Suprapubic skin (tissue), 4 donors: Measurements from ENCODE around the gene ADCY3. TPM values are rescaled to one million over a fixed set of nuclear protein-coding genes. Genes with fewer than 3 reads are reported as not detected.

ENCODE experiments used
- DNase-seq, 2 donors: peaks; one replicate each; pipeline ENCODE4 v3.0.0-alpha.2; 2019; ENCODE audit warnings: low spot score in 2 of 2
- H3K27ac ChIP-seq: fragments of 200-600 bp; sonication (generic); one replicate; pipeline ENCODE4 v1.5.1; 2019
- H3K27me3 ChIP-seq: fragments of 200-600 bp; sonication (generic); one replicate; pipeline ENCODE4 v1.5.1; 2019
- H3K36me3 ChIP-seq: fragments of 200-600 bp; sonication (generic); one replicate; pipeline ENCODE4 v1.5.1; 2019
- H3K4me1 ChIP-seq: fragments of 200-600 bp; sonication (generic); one replicate; pipeline ENCODE4 v1.5.1; 2019
- H3K4me3 ChIP-seq: fragments of 200-600 bp; sonication (generic); one replicate; pipeline ENCODE4 v1.5.1; 2019; ENCODE audit warnings: mild to moderate bottlenecking
- H3K9me3 ChIP-seq: fragments of 200-600 bp; sonication (generic); one replicate; pipeline ENCODE4 v1.5.1; 2019
- EP300 ChIP-seq: sonication (generic); formaldehyde crosslinking; IDR thresholded peaks from one replicate; pipeline ENCODE4 v1.6.1; 2017; ENCODE audit warnings: antibody characterized with exemption
- POLR2A ChIP-seq, 2 donors: fragments of 450-650 bp; IDR thresholded peaks; one replicate each; pipeline ENCODE4 v1.6.1; 2017; ENCODE audit warnings: antibody characterized with exemption in 2 of 2, mild to moderate bottlenecking in 2 of 2, moderate library complexity in 2 of 2
- POLR2AphosphoS5 ChIP-seq, 3 donors: sonication (generic); formaldehyde crosslinking; IDR thresholded peaks; one replicate each; pipeline ENCODE4 v1.6.1; 2017; ENCODE audit warnings: antibody characterized with exemption in 3 of 3
- WGBS: methylation state at CpG from one replicate; pipeline ENCODE4 v1.1.5; 2018; 5-methylcytosine and 5-hydroxymethylcytosine counted together
- total RNA-seq, 4 donors: library from RNA; depleted of rRNA; stranded (reverse); fragments of >200 nt; gene quantifications; one replicate each; pipeline ENCODE4 v1.1.0, GENCODE V29; 2016
- TF ChIP-seq, protein P1 (sequence below), 2 donors: fragments of 200-600 bp in 1 of 2; fragments of 450-650 bp in 1 of 2; sonication (generic) in 1 of 2; IDR thresholded peaks; one replicate each; pipeline ENCODE4 v1.5.1; 2016 to 2019; ENCODE audit warnings: antibody characterized with exemption in 2 of 2, mild to moderate bottlenecking in 1 of 2, moderate library complexity in 1 of 2

The ADCY3 gene
- total RNA-seq, 4 donors from 2014 or later = 45.2 to 108 (median 66.9) TPM

DNA sequence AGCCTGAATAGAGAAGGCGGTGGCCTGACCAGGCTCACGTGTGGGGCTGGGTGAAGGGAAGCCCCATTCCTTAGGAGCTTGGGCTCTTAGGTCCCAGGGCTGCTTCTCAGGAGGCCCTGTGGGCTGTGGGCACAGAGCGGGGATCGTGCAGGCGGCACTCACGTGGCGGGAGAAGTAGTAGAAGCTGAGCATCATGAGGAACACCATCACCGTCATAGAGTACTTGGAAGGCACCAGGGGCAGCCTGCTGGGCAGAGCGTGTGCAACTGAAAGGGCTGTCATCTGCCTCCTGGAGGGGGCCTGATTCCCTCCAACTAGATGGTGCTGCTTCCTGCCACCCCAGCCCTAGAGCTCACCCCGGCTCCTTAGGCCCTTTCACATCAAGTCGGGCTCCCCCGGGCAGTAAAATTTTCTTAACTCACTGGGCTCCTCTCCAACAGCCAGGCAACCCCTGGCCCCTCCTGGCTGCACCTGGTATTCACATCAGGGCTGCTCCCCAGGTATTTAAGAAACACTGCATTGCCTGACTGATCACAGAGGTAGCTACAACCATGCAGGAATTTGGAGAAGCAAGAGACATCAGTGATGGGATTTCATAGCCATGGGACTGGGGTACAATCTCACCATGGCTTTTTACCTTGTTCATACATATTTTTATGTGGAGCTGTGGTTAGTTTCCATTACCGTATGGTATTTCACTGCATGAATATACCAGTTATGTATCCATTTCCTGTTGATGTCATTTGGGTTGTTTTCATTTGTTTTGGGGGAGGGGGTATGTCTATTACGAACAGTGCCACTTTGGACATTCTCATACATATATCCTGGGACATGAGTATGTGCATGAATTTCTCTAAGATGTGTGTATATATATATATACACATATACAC lies 93.9 kb downstream of the ADCY3 start:
- Histone ChIP-seq H3K27ac (no peak overlapping the region), H3K36me3 (peaks cover 27% of the 10 kb centered on the region), H3K4me3 (no peak overlapping the region), H3K4me1 (peaks cover 8% of the 10 kb centered on the region), H3K9me3 (no peaks in the 10 kb centered on the region), H3K27me3 (no peaks in the 10 kb centered on the region)
- DNase-seq = peak in 1 of 2 donors; percentile 29
- WGBS = 87% methylated on average over 13 of the region's 14 CpGs
- TF ChIP-seq EP300 (no peak), POLR2A (IDR thresholded peaks at IDR 0.05) (no peak), POLR2AphosphoS5 (IDR thresholded peaks at IDR 0.05) (no peak)
- TF ChIP-seq, protein P1, sequence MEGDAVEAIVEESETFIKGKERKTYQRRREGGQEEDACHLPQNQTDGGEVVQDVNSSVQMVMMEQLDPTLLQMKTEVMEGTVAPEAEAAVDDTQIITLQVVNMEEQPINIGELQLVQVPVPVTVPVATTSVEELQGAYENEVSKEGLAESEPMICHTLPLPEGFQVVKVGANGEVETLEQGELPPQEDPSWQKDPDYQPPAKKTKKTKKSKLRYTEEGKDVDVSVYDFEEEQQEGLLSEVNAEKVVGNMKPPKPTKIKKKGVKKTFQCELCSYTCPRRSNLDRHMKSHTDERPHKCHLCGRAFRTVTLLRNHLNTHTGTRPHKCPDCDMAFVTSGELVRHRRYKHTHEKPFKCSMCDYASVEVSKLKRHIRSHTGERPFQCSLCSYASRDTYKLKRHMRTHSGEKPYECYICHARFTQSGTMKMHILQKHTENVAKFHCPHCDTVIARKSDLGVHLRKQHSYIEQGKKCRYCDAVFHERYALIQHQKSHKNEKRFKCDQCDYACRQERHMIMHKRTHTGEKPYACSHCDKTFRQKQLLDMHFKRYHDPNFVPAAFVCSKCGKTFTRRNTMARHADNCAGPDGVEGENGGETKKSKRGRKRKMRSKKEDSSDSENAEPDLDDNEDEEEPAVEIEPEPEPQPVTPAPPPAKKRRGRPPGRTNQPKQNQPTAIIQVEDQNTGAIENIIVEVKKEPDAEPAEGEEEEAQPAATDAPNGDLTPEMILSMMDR (IDR thresholded peaks at IDR 0.05) = no peak

DNA sequence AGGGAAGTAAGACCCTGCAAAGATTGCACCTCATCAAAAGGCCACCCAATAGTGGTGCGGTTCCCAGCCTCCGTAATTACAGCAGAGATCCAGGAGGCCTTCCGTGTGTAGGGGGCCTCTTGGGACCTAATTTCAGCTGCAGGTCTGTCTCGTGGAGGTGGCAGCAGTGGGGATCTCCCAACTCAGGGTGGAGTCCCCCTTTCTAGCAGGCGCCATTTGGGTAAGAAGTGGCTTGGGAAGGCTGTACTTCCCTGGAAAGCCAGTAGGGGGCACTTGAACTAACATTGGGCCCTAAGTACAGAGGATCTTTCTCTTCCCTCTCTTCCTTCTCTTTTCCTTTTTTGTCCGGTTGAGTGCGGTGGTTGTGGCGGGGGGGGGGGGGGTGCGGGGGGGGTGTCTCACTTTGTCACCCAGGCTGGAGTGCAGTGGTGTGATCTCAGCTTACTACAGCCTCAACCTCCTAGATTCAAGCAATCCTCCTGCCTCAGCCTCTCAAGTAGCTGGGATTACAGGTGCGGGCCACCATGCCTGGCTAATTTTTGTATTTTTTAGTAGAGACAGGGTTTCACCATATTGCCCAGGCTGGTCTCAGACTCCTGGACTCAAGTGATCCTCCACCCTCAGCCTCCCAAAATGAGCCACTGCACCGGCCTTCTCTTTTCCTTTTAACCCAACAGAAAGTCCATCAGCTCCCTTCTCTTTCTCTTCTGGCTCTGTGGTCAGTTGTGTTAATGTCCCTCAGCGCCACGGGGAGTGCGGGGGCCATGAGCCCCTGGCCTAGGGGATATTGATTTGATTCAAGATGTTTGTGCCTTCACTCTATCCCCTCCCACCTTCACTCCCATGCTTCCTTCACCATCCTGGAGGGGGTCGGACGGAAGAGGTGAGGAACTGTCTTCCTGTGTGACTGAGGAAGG lies 94.8 kb downstream of the ADCY3 start:
- peak in 1 of 2 donors; percentile 64 for DNase-seq

DNA sequence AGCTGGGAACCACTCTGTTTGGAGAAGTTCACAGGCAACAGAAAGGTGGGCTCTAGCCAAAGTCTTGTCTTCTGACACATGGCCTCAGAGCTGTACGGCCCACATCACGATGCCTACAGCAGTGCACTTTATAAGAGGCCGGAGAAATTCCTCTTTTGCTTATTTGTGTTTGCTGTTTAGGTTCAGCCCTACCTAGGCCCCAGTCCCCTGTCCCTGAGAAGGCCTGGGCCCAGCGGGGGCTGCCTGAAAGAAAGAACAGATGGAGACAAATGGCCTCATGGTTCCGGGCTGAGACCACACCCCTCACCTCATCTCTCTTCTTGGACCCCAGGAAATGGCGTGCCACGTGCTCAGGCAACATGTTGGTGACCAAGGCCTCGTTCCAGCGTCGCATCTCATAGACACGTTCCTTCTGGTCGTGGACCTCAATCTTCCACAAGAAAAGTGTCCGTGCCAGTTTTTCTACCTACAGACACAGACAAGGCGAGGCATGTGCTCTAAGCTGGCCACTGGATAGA lies 95.9 kb downstream of the ADCY3 start:
- Histone ChIP-seq H3K27me3 (no peaks in the 10 kb centered on the region), H3K9me3 (no peaks in the 10 kb centered on the region), H3K4me3 (no peak overlapping the region), H3K4me1 (peaks cover 8% of the 10 kb centered on the region), H3K27ac (no peak overlapping the region), H3K36me3 (peaks cover 38% of the 10 kb centered on the region)
- DNase-seq = peak in 1 of 2 donors; percentile 68
- 96% methylated on average over 14 of the region's 14 CpGs for WGBS
- TF ChIP-seq, protein P1 (IDR thresholded peaks at IDR 0.05) = no peak
- TF ChIP-seq POLR2A (IDR thresholded peaks at IDR 0.05) (no peak), POLR2AphosphoS5 (IDR thresholded peaks at IDR 0.05) (no peak), EP300 (no peak)

More for the DNA sequence above, 94.8 kb downstream of the ADCY3 start:
- Histone ChIP-seq H3K27me3 (no peaks in the 10 kb centered on the region), H3K4me3 (no peak overlapping the region), H3K27ac (no peak overlapping the region), H3K36me3 (peaks cover 30% of the 10 kb centered on the region), H3K4me1 (peaks cover 8% of the 10 kb centered on the region), H3K9me3 (no peaks in the 10 kb centered on the region)
- 89% methylated on average over 16 of the region's 16 CpGs for WGBS
- no peak for TF ChIP-seq POLR2A (IDR thresholded peaks at IDR 0.05)
- TF ChIP-seq, protein P1 (IDR thresholded peaks at IDR 0.05) = peak in 1 of 2 donors; percentile 24

DNA sequence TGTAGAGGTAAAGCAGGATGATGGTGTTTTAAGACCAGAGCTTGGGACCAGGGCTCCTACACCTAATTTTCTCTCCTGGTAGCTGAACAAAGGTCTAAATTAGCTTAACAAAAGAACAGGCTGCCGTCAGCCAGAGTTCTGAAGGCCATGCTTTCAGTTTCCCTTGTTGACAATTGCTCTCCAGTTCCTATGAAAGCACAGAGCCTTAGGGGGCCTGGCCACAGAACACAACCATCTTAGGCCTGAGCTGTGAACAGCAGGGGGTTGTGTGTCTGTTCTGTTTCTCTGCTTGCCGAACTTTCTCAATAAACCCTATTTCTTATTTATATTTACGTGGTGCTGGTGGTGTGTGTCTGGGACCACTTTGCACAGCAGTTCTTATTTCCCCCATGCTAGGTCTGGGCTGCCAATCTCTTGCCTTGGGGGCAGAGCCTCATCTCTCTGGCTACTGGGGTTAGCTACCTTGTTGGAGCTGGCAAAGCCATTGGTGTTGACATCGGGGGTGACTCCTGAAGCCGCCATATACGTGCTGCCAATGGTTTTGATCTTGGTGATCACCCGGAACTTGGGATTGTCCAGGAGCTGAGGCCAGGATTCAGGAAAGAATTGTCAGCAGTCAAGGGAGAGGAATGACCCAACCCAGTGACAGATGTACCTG lies 97.9 kb downstream of the ADCY3 start:
- Histone ChIP-seq H3K4me1 (no peaks in the 10 kb centered on the region), H3K27me3 (no peaks in the 10 kb centered on the region), H3K36me3 (peaks cover 51% of the 10 kb centered on the region), H3K27ac (no peak overlapping the region), H3K9me3 (no peaks in the 10 kb centered on the region), H3K4me3 (no peak overlapping the region)
- peak in 1 of 2 donors; percentile 12 for DNase-seq
- WGBS = 89% methylated on average over 7 of the region's 7 CpGs
- no peak for TF ChIP-seq POLR2AphosphoS5 (IDR thresholded peaks at IDR 0.05)
- TF ChIP-seq POLR2A (IDR thresholded peaks at IDR 0.05) = no peak
- TF ChIP-seq, protein P1 (IDR thresholded peaks at IDR 0.05) = no peak
- TF ChIP-seq EP300 = no peak
